Retinal pigment epithelial cell (primary cell): ENCODE measurements around the gene TET3.

ENCODE experiments used
- DNase-seq: peaks from one replicate; pipeline ENCODE4 v3.0.0-alpha.2; 2010; ENCODE audit warnings: low read depth
- H3K4me3 ChIP-seq: 2 replicates; pipeline ENCODE4 v1.5.1; 2011; ENCODE audit warnings: mild to moderate bottlenecking, low read length, control low read depth, moderate library complexity
- CTCF ChIP-seq: conservative IDR thresholded peaks from 2 replicates; pipeline ENCODE4 v1.5.1; 2011; ENCODE audit warnings: low read depth, low read length, control low read depth, inconsistent platforms

The TET3 gene

GRCh38 chr2:74027496-74027895 lies 42.8 kb downstream of the TET3 start:
- no peak overlapping the region for H3K4me3 ChIP-seq
- no peak for TF ChIP-seq CTCF
- DNase-seq = no peak

DNA sequence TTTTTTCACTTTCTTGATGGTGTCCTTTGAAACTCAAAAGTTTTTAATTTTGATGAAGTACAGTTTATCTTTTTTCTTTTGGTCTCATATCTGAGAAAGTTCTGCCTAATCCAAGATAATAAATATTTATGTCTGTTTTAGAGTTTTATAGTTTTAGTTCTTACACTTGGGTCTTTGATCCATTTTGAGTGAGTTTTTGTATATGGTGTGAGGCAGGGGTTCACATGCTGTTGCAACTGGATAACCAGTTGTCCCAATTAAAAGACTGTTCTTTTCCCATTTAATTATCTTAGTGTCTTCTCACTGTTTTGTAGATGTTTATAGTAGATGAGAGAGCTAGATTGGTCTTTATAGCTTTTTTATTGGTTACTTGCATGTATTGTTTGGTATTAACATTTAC lies 43.6 kb downstream of the TET3 start:
- no peak for TF ChIP-seq CTCF
- no peak overlapping the region for H3K4me3 ChIP-seq
- no peak for DNase-seq

DNA sequence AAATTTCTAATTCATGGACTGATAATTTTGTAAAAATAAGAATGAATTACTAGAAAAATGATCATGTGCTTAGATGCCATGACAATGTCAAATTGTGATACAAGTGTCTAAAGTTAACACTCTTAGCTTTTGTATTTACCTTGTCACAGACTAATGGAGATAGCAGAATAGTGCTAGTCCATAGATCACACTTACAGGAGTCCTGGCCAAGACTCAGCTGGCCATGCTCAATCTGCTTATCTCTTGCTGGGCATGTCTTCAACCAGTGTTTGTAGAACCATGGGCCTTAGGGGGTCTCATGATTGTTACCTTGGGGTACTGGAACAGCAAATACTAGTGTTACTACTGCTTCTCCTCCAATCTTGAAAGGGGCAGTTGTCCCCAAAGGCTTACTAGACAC lies 44.0 kb downstream of the TET3 start:
- no peak overlapping the region for H3K4me3 ChIP-seq
- no peak for TF ChIP-seq CTCF
- DNase-seq = no peak

- no peak for DNase-seq
- H3K4me3 ChIP-seq = no peak overlapping the region
- no peak for TF ChIP-seq CTCF
These were observed 45.1 kb downstream of the TET3 start for GRCh38 chr2:74029714-74030397.

- no peak for DNase-seq
- TF ChIP-seq CTCF = no peak
- no peak overlapping the region for H3K4me3 ChIP-seq
These were observed 46.5 kb downstream of the TET3 start for GRCh38 chr2:74031221-74031620.

DNA sequence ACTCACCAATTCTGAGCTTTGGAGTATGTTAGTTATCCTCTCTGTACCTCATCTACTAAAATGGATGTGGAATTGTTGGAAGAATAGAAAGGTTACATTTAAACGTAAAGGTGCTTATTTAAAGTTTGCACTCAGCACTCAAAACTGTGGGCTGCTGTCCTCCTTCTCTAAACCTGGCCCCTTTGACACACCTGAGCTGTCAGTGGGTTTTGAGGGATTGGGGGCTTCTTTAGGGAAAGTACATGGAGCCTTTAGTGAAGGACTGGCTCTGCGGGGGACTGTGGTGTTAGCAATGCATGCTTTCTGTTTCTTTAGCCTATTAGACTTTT lies 47.2 kb downstream of the TET3 start:
- no peak overlapping the region for H3K4me3 ChIP-seq
- no peak for TF ChIP-seq CTCF
- no peak for DNase-seq

GRCh38 chr2:74033375-74033774 lies 48.7 kb downstream of the TET3 start:
- no peak for DNase-seq
- H3K4me3 ChIP-seq = no peak overlapping the region
- no peak for TF ChIP-seq CTCF
